Hepatocyte (in vitro differentiated cells): ENCODE results near the gene ASIC2. TPM values are rescaled to one million over a fixed set of nuclear protein-coding genes. Genes with fewer than 3 reads are reported as not detected.

Experiments
- DNase-seq: peaks from one replicate; pipeline ENCODE4 v3.0.0-alpha.2; 2016; ENCODE audit warnings: low spot score
- H2AFZ ChIP-seq: fragments of 200-600 bp; sonication (generic); 2 replicates; pipeline ENCODE4 v1.6.0; 2016; ENCODE audit warnings: antibody characterized with exemption, mild to moderate bottlenecking
- H3K27ac ChIP-seq: fragments of 200-600 bp; sonication (generic); 2 replicates; pipeline ENCODE4 v1.5.1; 2016; ENCODE audit warnings: mild to moderate bottlenecking
- H3K27me3 ChIP-seq: fragments of 200-600 bp; sonication (generic); 2 replicates; pipeline ENCODE4 v1.6.1; 2016
- H3K36me3 ChIP-seq: fragments of 200-600 bp; sonication (generic); replicated peaks from 2 replicates; pipeline ENCODE4 v1.5.1; 2016; ENCODE audit warnings: low read depth; ENCODE audit not compliant: insufficient read depth
- H3K4me1 ChIP-seq: fragments of 200-600 bp; sonication (generic); 2 replicates; pipeline ENCODE4 v1.5.1; 2016; ENCODE audit warnings: mild to moderate bottlenecking, moderate library complexity; ENCODE audit not compliant: insufficient read depth
- H3K4me2 ChIP-seq: fragments of 200-600 bp; sonication (generic); 2 replicates; pipeline ENCODE4 v1.6.0; 2016
- H3K4me3 ChIP-seq: fragments of 200-600 bp; sonication (generic); 2 replicates; pipeline ENCODE4 v1.5.1; 2016; ENCODE audit warnings: mild to moderate bottlenecking
- H3K79me2 ChIP-seq: fragments of 200-600 bp; sonication (generic); 2 replicates; pipeline ENCODE4 v1.6.0; 2017; ENCODE audit warnings: mild to moderate bottlenecking
- H3K9me2 ChIP-seq: fragments of 200-600 bp; sonication (generic); replicated peaks from 2 replicates; pipeline ENCODE4 v1.6.0; 2017; ENCODE audit warnings: mild to moderate bottlenecking; ENCODE audit not compliant: insufficient read depth
- H3K9me3 ChIP-seq: fragments of 200-600 bp; sonication (generic); 2 replicates; pipeline ENCODE4 v1.5.1; 2016; ENCODE audit warnings: low read depth, mild to moderate bottlenecking
- H4K20me1 ChIP-seq: fragments of 200-600 bp; sonication (generic); 2 replicates; pipeline ENCODE4 v1.6.0; 2016; ENCODE audit warnings: mild to moderate bottlenecking; ENCODE audit not compliant: insufficient read depth, poor library complexity, severe bottlenecking
- EZH2 ChIP-seq: fragments of 200-600 bp; sonication (generic); IDR thresholded peaks from 2 replicates; pipeline ENCODE4 v1.6.1; 2016; ENCODE audit warnings: antibody characterized with exemption, mild to moderate bottlenecking, borderline replicate concordance
- EZH2phosphoT487 ChIP-seq: fragments of 200-600 bp; sonication (generic); IDR thresholded peaks from one replicate; pipeline ENCODE4 v1.6.1; 2018; ENCODE audit warnings: antibody characterized with exemption, mild to moderate bottlenecking, low read depth, moderate library complexity; ENCODE audit not compliant: unreplicated experiment, severe bottlenecking
- WGBS: methylation state at CpG from one replicate; pipeline ENCODE4 v1.1.6; 2016; ENCODE audit warnings: low lambda C conversion rate; ENCODE audit errors: missing lambda C conversion rate; 5-methylcytosine and 5-hydroxymethylcytosine counted together
- polyA plus RNA-seq: library from polyadenylated mRNA; unstranded; fragments of >200 nt; fragmentation: Nextera tagmentation; extraction: Ambion mirVana; gene quantifications from 2 replicates; pipeline ENCODE4 v1.2.1, GENCODE V29; 2016
- total RNA-seq: library from RNA; depleted of rRNA; stranded (reverse); fragments of >200 nt; gene quantifications from 2 replicates; pipeline ENCODE4 v1.2.3, GENCODE V29; 2014
- TF ChIP-seq, protein P1 (sequence below): fragments of 200-600 bp; sonication (generic); IDR thresholded peaks from 2 replicates; pipeline ENCODE4 v1.5.1; 2016; ENCODE audit warnings: antibody characterized with exemption, mild to moderate bottlenecking; ENCODE audit not compliant: poor library complexity

ASIC2 gene
- total and polyA plus RNA-seq, 2 experiments from 2014 or later, result 2.3 to 3.3 TPM

DNA sequence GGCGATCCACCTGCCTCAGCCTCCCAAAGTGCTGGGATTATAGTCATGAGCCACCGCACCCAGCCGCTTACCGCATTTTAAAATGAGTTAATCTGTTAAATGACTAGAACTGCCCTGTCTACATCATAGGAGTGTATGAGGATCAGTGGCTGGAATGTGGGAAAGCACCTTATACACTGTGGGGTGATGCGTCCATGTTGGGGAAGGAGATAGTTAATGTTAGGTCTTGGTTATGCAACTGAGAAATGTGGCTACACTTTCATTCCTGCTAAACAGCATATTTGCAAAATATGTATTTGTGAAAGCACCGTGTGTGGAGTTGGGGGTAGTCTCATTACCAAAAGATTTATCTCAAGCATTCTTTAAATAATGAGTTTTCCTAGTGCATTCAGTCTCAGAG, 193.8 kb downstream of the ASIC2 start:
- 90% methylated on average over 6 of the region's 6 CpGs for WGBS
- no peak overlapping the region for H3K4me2 ChIP-seq
- no peaks in the 10 kb centered on the region for H3K4me1 ChIP-seq
- H4K20me1 ChIP-seq, result no peaks in the 10 kb centered on the region
- H3K9me2 ChIP-seq, result no peaks in the 10 kb centered on the region
- TF ChIP-seq EZH2 (no peak), EZH2phosphoT487 (no peak)
- TF ChIP-seq, protein P1, sequence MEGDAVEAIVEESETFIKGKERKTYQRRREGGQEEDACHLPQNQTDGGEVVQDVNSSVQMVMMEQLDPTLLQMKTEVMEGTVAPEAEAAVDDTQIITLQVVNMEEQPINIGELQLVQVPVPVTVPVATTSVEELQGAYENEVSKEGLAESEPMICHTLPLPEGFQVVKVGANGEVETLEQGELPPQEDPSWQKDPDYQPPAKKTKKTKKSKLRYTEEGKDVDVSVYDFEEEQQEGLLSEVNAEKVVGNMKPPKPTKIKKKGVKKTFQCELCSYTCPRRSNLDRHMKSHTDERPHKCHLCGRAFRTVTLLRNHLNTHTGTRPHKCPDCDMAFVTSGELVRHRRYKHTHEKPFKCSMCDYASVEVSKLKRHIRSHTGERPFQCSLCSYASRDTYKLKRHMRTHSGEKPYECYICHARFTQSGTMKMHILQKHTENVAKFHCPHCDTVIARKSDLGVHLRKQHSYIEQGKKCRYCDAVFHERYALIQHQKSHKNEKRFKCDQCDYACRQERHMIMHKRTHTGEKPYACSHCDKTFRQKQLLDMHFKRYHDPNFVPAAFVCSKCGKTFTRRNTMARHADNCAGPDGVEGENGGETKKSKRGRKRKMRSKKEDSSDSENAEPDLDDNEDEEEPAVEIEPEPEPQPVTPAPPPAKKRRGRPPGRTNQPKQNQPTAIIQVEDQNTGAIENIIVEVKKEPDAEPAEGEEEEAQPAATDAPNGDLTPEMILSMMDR, result no peak
- H3K9me3 ChIP-seq, result no peaks in the 10 kb centered on the region
- H3K79me2 ChIP-seq, result no peaks in the 10 kb centered on the region
- H2AFZ ChIP-seq, result no peak overlapping the region
- H3K36me3 ChIP-seq, result no peaks in the 10 kb centered on the region
- no peak for DNase-seq
- H3K27me3 ChIP-seq, result peaks cover 9% of the 10 kb centered on the region
- no peak overlapping the region for H3K27ac ChIP-seq
- H3K4me3 ChIP-seq, result no peak overlapping the region

DNA sequence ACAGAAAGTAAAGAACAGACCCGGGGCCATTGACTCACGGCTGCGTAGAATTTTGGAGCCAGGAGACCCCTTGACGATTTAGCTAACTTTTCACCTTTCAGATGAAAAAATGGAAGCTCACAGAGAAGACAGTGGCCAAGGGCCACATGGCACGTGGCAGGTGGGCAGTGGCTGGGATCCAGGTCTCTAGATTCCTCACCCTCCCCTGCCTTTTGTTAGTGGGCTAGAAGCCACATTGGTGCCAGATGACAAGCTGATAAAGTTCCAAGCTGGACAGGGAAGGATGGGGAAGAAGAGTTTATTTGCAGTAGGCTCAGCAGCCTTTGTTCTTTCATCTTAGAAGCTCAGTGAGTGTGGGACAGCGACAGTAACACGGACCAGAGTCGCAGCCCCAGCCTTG, 195.7 kb downstream of the ASIC2 start:
- no peaks in the 10 kb centered on the region for H3K9me2 ChIP-seq
- H2AFZ ChIP-seq, result no peak overlapping the region
- DNase-seq, result no peak
- H3K27me3 ChIP-seq, result peaks cover 9% of the 10 kb centered on the region
- H3K27ac ChIP-seq, result no peak overlapping the region
- H3K4me3 ChIP-seq, result no peak overlapping the region
- TF ChIP-seq, protein P1, result no peak
- no peak for TF ChIP-seq EZH2
- TF ChIP-seq EZH2phosphoT487, result no peak
- no peaks in the 10 kb centered on the region for H3K4me1 ChIP-seq
- H3K36me3 ChIP-seq, result no peaks in the 10 kb centered on the region
- WGBS, result 80% methylated on average over 8 of the region's 8 CpGs
- H3K4me2 ChIP-seq, result no peak overlapping the region
- no peaks in the 10 kb centered on the region for H4K20me1 ChIP-seq
- no peaks in the 10 kb centered on the region for H3K79me2 ChIP-seq
- no peaks in the 10 kb centered on the region for H3K9me3 ChIP-seq

DNA sequence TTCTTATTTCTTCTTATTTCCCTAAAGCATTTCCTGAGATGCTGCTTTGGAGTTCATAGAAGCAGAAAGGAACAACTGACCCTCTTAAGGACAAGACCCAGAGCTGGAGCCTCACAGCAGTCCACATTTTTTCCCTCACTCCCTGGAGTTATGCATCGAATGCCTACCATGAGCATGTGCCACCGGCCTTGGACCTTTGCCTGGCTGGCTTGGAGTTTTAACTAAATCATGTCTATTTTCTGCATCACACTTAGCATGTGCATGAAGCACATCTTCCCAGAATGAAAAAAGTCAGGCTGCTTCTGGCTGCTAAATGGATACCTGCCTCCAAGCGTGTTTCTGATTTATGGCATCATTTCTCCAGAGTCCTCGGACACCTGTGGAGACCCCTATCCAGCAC, 196.9 kb downstream of the ASIC2 start:
- H3K4me3 ChIP-seq, result no peak overlapping the region
- no peaks in the 10 kb centered on the region for H3K36me3 ChIP-seq
- H3K9me2 ChIP-seq, result no peaks in the 10 kb centered on the region
- DNase-seq, result no peak
- H3K27me3 ChIP-seq, result peaks cover 9% of the 10 kb centered on the region
- 84% methylated on average over 4 of the region's 4 CpGs for WGBS
- H3K27ac ChIP-seq, result no peak overlapping the region
- no peak overlapping the region for H2AFZ ChIP-seq
- TF ChIP-seq, protein P1, result no peak
- TF ChIP-seq EZH2, result no peak
- TF ChIP-seq EZH2phosphoT487, result no peak
- H3K9me3 ChIP-seq, result no peaks in the 10 kb centered on the region
- no peaks in the 10 kb centered on the region for H3K4me1 ChIP-seq
- no peaks in the 10 kb centered on the region for H3K79me2 ChIP-seq
- H3K4me2 ChIP-seq, result no peak overlapping the region
- no peaks in the 10 kb centered on the region for H4K20me1 ChIP-seq

DNA sequence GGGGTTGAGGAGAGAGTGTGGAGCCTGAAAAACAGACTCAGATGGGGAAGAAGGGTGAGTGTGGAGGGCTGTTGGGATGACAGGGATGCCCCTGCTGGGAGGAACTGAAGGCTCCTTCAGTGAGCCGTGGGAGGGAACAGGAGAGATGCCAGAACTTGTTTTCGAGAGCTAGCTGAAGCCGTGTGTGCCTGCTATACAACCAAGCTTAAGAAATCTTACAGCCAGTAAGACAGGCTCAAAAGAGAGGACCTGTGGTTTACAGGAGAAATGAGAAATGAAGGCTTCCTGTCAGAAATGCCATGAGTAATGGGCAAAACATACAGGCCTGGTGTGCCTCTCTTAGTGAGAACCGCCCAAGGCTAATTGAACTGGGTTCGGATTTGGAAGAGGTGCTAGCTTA, 201.8 kb downstream of the ASIC2 start:
- Histone ChIP-seq H3K36me3 (no peaks in the 10 kb centered on the region), H3K4me3 (no peak overlapping the region), H3K9me3 (no peaks in the 10 kb centered on the region), H2AFZ (no peak overlapping the region), H3K9me2 (no peaks in the 10 kb centered on the region), H3K4me1 (peaks cover 4% of the 10 kb centered on the region), H3K79me2 (no peaks in the 10 kb centered on the region), H3K4me2 (no peak overlapping the region), H3K27ac (no peak overlapping the region), H3K27me3 (no peaks in the 10 kb centered on the region), H4K20me1 (no peaks in the 10 kb centered on the region)
- TF ChIP-seq EZH2, result no peak
- TF ChIP-seq, protein P1, result no peak
- TF ChIP-seq EZH2phosphoT487, result no peak
- 68% methylated on average over 5 of the region's 5 CpGs for WGBS
- DNase-seq, result no peak
